Left lung (tissue), 10 donors: ENCODE measurements around the gene SPRED3. TPM values are rescaled to one million over a fixed set of nuclear protein-coding genes. Genes with fewer than 3 reads are reported as not detected.
"Not testable (repeated sequence)": the region's sequence is repeated elsewhere in the genome, so short reads cannot be mapped to it uniquely, and the experiment has no call there.

Source experiments
- ATAC-seq: fragments of 200-7000 bp; cut with Tn5 transposase; one replicate; pipeline ENCODE4 v1.9.1; 2020; ENCODE audit warnings: moderate library complexity
- DNase-seq, 4 donors: peaks; one replicate each; pipeline ENCODE4 v3.0.0-alpha.2; 2013 to 2020
- H3K27ac ChIP-seq, 2 donors: fragments of 200-600 bp; sonication (generic) in 1 of 2; one replicate each; pipeline versions ENCODE4 v1.5.0 to v1.8.0; 2020 to 2021
- H3K27me3 ChIP-seq, 2 donors: fragments of 200-600 bp; sonication (generic) in 1 of 2; one replicate each; pipeline versions ENCODE4 v1.5.0 to v1.8.0; 2020 to 2021
- H3K36me3 ChIP-seq, 2 donors: fragments of 200-600 bp; sonication (generic) in 1 of 2; one replicate each; pipeline versions ENCODE4 v1.5.0 to v1.8.0; 2020 to 2021
- H3K4me1 ChIP-seq, 2 donors: fragments of 200-600 bp; one replicate each; pipeline ENCODE4 v1.8.0; 2021
- H3K4me3 ChIP-seq, 2 donors: fragments of 200-600 bp; sonication (generic) in 1 of 2; one replicate each; pipeline versions ENCODE4 v1.5.0 to v1.8.0; 2020 to 2021; ENCODE audit warnings: mild to moderate bottlenecking in 1 of 2
- H3K9me3 ChIP-seq, 2 donors: fragments of 200-600 bp; sonication (generic) in 1 of 2; one replicate each; pipeline versions ENCODE4 v1.5.0 to v1.8.0; 2020 to 2021
- intact Hi-C, 2 donors: fragments of 100-400 bp; cut with DNase I; formaldehyde crosslinking; loops; one replicate each; pipeline versions ENCODE4 v1.11.2 to v1.14.2; 2022
- polyA plus RNA-seq, 6 donors: library from polyadenylated mRNA; unstranded; fragments of 120-200 nt; gene quantifications; one replicate each; pipeline ENCODE4 v1.2.1, GENCODE V29; 2013; ENCODE audit not compliant: insufficient read length in 6 of 6
- total RNA-seq, 2 donors: library from RNA; stranded (reverse); fragmentation: NEBNext Ultra II Directional; extraction: Animal tissue kit (Norgen Biotek cat#: 25700); gene quantifications; one replicate each; pipeline ENCODE4 v1.2.1, GENCODE V29; 2021
- TF ChIP-seq, protein P1 (sequence below), 2 donors: fragments of 200-600 bp; sonication (generic) in 1 of 2; IDR thresholded peaks; one replicate each; pipeline versions ENCODE4 v1.5.0 to v1.8.0; 2021; ENCODE audit warnings: antibody characterized with exemption in 2 of 2
- donor health status: DM: no; HTN: yes; CAD: no.
- donor health status: DM: no; HTN: no; CAD: no.

Gene SPRED3
- total and polyA plus RNA-seq, 8 donors, result 0.27 to 1.9 (median 0.38) TPM

DNA sequence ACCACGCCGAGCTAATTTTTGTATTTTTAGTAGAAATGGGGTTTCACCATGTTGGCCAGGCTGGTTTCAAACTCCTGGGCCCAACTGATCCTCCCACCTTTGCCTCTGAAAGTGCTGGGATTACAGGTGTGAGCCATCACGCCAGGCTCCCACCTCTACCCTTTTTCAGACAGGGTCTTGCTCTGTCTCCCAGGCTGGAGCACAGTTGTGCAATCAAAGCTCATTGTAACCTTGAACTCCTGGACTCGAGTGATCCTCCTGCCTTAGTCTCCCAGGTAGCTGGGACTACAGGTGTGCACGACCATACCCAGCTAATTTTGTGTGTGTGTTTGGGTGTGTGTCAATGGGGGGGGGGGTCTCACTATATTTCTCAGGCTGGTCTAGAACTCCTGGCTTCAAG, 35.8 kb downstream of the SPRED3 start:
- H3K4me1 ChIP-seq, result peaks cover 0 to 18% of the 10 kb centered on the region in 2 donors
- TF ChIP-seq, protein P1, sequence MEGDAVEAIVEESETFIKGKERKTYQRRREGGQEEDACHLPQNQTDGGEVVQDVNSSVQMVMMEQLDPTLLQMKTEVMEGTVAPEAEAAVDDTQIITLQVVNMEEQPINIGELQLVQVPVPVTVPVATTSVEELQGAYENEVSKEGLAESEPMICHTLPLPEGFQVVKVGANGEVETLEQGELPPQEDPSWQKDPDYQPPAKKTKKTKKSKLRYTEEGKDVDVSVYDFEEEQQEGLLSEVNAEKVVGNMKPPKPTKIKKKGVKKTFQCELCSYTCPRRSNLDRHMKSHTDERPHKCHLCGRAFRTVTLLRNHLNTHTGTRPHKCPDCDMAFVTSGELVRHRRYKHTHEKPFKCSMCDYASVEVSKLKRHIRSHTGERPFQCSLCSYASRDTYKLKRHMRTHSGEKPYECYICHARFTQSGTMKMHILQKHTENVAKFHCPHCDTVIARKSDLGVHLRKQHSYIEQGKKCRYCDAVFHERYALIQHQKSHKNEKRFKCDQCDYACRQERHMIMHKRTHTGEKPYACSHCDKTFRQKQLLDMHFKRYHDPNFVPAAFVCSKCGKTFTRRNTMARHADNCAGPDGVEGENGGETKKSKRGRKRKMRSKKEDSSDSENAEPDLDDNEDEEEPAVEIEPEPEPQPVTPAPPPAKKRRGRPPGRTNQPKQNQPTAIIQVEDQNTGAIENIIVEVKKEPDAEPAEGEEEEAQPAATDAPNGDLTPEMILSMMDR (IDR thresholded peaks at IDR 0.05), result no peak
- peak overlapping the region in 1 of 2 donors; percentile 53 for H3K4me3 ChIP-seq
- H3K9me3 ChIP-seq, result no peaks in the 10 kb centered on the region
- DNase-seq (no peak), ATAC-seq (no peak)
- no peak overlapping the region for H3K27ac ChIP-seq
- H3K27me3 ChIP-seq, result peaks cover 0 to 15% of the 10 kb centered on the region in 2 donors
- peaks cover 0 to 24% of the 10 kb centered on the region in 2 donors for H3K36me3 ChIP-seq
- intact Hi-C loops, result no loop called here

- Histone ChIP-seq H3K9me3 (no peaks in the 10 kb centered on the region), H3K27ac (peak overlapping the region in 1 of 2 donors; percentile 77), H3K4me1 (peaks cover 0 to 18% of the 10 kb centered on the region in 2 donors), H3K4me3 (peak overlapping the region in 1 of 2 donors; percentile 53), H3K27me3 (peaks cover 0 to 17% of the 10 kb centered on the region in 2 donors), H3K36me3 (peaks cover 0 to 17% of the 10 kb centered on the region in 2 donors)
- intact Hi-C loops, result no loop called here
- DNase-seq (no peak), ATAC-seq (peak; percentile 22)
- TF ChIP-seq, protein P1 (IDR thresholded peaks at IDR 0.05), result no peak
Observed at GRCh38 chr19:38425222-38425809, 36.8 kb downstream of the SPRED3 start.

GRCh38 chr19:38425810-38426466, 37.4 kb downstream of the SPRED3 start, which contains the start of gene RASGRP4:
Gene RASGRP4, minus strand, starts transcription at chr19:38426219. Its CDS starts 128 bp downstream, at chr19:38426091.
- ATAC-seq (peak; percentile 78), DNase-seq (peak in 3 of 4 donors; percentile 14 to 89 (median 57))
- Histone ChIP-seq H3K27me3 (peaks cover 0 to 23% of the 10 kb centered on the region in 2 donors), H3K36me3 (peaks cover 0 to 12% of the 10 kb centered on the region in 2 donors), H3K4me1 (peaks cover 0 to 18% of the 10 kb centered on the region in 2 donors), H3K9me3 (no peaks in the 10 kb centered on the region), H3K27ac (peak within 1 kb of the TSS in 1 of 2 donors; percentile 77), H3K4me3 (peak within 1 kb of the TSS in 1 of 2 donors; percentile 53)
- TF ChIP-seq, protein P1 (IDR thresholded peaks at IDR 0.05), result no peak
- intact Hi-C loops, result no loop called here

DNA sequence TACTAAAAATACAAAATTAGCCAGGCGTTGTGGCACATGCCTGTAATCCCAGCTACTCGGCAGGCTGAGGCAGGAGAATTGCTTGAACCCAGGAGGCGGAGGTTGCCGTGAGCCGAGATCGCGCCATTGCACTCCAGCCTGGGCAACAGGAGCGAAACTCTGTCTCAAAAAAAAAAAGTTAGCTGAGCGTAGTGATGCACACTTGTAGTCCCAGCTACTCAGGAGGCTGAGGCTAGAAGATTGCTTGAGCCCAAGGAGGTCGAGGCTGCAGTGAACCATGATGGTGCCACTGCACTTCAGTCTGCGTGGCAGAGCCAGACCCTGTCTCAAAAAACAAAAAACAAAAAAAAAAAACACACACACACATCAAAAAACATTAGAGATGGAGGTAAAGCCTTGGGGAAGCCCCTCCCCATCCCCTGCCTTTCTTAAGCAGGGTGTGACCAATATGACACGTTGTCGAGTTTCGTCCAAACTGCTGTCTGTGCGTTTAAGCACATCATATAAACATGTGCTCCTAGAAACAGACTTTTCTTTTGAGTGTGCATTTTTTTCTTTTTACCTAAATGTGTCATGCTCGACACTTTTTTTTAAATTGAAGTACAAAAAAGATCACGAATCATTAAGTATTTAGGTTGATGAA, 38.7 kb downstream of the SPRED3 start:
- DNase-seq, intact Hi-C loops, H3K4me3 ChIP-seq, ATAC-seq, H3K27ac ChIP-seq, H3K9me3 ChIP-seq, H3K36me3 ChIP-seq: not testable (repeated sequence)
- Histone ChIP-seq H3K4me1 (peaks cover 0 to 18% of the 10 kb centered on the region in 2 donors), H3K27me3 (peaks cover 0 to 31% of the 10 kb centered on the region in 2 donors)

GRCh38 chr19:38429055-38429810, 40.7 kb downstream of the SPRED3 start:
- no peak for DNase-seq
- intact Hi-C loops, result no loop called here
- TF ChIP-seq, protein P1 (IDR thresholded peaks at IDR 0.05), result no peak
- no peak overlapping the region for H3K27ac ChIP-seq
- no peak overlapping the region for H3K4me3 ChIP-seq
- no peaks in the 10 kb centered on the region for H3K36me3 ChIP-seq
- peaks cover 0 to 21% of the 10 kb centered on the region in 2 donors for H3K4me1 ChIP-seq
- no peaks in the 10 kb centered on the region for H3K9me3 ChIP-seq
- peaks cover 12 to 50% of the 10 kb centered on the region in 2 donors for H3K27me3 ChIP-seq
- no peak for ATAC-seq
